H9 (cell line): ENCODE data around the gene APBB2. TPM values are rescaled to one million over a fixed set of nuclear protein-coding genes. Genes with fewer than 3 reads are reported as not detected.

Source experiments
- DNase-seq: peaks from one replicate; pipeline ENCODE4 v3.0.0-alpha.2; 2017
- H2AFZ ChIP-seq: one replicate; pipeline ENCODE4 v1.6.1; 2013; ENCODE audit warnings: mild to moderate bottlenecking, low read length, control low read depth, moderate library complexity
- H2AK5ac ChIP-seq: 2 replicates; pipeline ENCODE4 v1.6.1; 2013; ENCODE audit warnings: low read length, control low read depth, mixed read lengths; ENCODE audit not compliant: insufficient read length
- H2BK120ac ChIP-seq: one replicate; pipeline ENCODE4 v1.6.1; 2013; ENCODE audit warnings: low read depth, mild to moderate bottlenecking, low read length, control low read depth, inconsistent platforms; ENCODE audit not compliant: poor library complexity, severe bottlenecking
- H2BK12ac ChIP-seq: 2 replicates; pipeline ENCODE4 v1.6.1; 2013; ENCODE audit warnings: low read length, control low read depth, mixed read lengths, low read depth; ENCODE audit not compliant: insufficient read length
- H2BK15ac ChIP-seq: 2 replicates; pipeline ENCODE4 v1.6.1; 2013; ENCODE audit warnings: low read depth, low read length, control low read depth
- H2BK20ac ChIP-seq: one replicate; pipeline ENCODE4 v1.6.1; 2013; ENCODE audit warnings: low read depth, mild to moderate bottlenecking, low read length, control low read depth, inconsistent platforms; ENCODE audit not compliant: poor library complexity, severe bottlenecking
- H2BK5ac ChIP-seq: 2 replicates; pipeline ENCODE4 v1.6.1; 2013; ENCODE audit warnings: low read length, control low read depth, mixed read lengths; ENCODE audit not compliant: insufficient read length
- H3K14ac ChIP-seq: 2 replicates; pipeline ENCODE4 v1.6.1; 2013; ENCODE audit warnings: low read length, control low read depth; ENCODE audit not compliant: insufficient read depth
- H3K18ac ChIP-seq: 2 replicates; pipeline ENCODE4 v1.6.1; 2013; ENCODE audit warnings: low read depth, mild to moderate bottlenecking, mixed read lengths, low read length, control low read depth; ENCODE audit not compliant: insufficient read length
- H3K23ac ChIP-seq: 2 replicates; pipeline ENCODE4 v1.6.1; 2013; ENCODE audit warnings: low read length, control low read depth, mixed read lengths, low read depth; ENCODE audit not compliant: insufficient read length
- H3K23me2 ChIP-seq: 2 replicates; pipeline ENCODE4 v1.6.1; 2013; ENCODE audit warnings: low read depth, mild to moderate bottlenecking, mixed read lengths, low read length, control low read depth; ENCODE audit not compliant: insufficient read length, poor library complexity, severe bottlenecking
- H3K27ac ChIP-seq: 2 replicates; pipeline ENCODE4 v1.5.1; 2013; ENCODE audit warnings: low read length, control low read depth, mixed read lengths, low read depth; ENCODE audit not compliant: insufficient read length
- H3K27me3 ChIP-seq: 2 replicates; pipeline ENCODE4 v1.6.1; 2013; ENCODE audit warnings: low read length, control low read depth, inconsistent platforms; ENCODE audit not compliant: insufficient read depth
- H3K4ac ChIP-seq: 2 replicates; pipeline ENCODE4 v1.6.1; 2013; ENCODE audit warnings: low read depth, mild to moderate bottlenecking, control low read depth, inconsistent platforms, low read length, moderate library complexity
- H3K4me1 ChIP-seq: 2 replicates; pipeline ENCODE4 v1.6.1; 2013; ENCODE audit warnings: low read length, control low read depth, inconsistent platforms; ENCODE audit not compliant: insufficient read depth
- H3K4me2 ChIP-seq: 2 replicates; pipeline ENCODE4 v1.6.1; 2013; ENCODE audit warnings: low read length, control low read depth, mixed read lengths; ENCODE audit not compliant: insufficient read length, insufficient read depth
- H3K56ac ChIP-seq: 2 replicates; pipeline ENCODE4 v1.6.1; 2013; ENCODE audit warnings: low read depth, mild to moderate bottlenecking, mixed read lengths, low read length, control low read depth; ENCODE audit not compliant: insufficient read length
- H3K79me1 ChIP-seq: 2 replicates; pipeline ENCODE4 v1.6.1; 2013; ENCODE audit warnings: low read depth, mild to moderate bottlenecking, moderate library complexity, low read length, control low read depth, inconsistent platforms; ENCODE audit not compliant: insufficient read depth, poor library complexity, severe bottlenecking
- H3K79me2 ChIP-seq: 2 replicates; pipeline ENCODE4 v1.6.1; 2013; ENCODE audit warnings: low read length, control low read depth, inconsistent platforms; ENCODE audit not compliant: insufficient read depth
- H3K9ac ChIP-seq: 2 replicates; pipeline ENCODE4 v1.6.1; 2013; ENCODE audit warnings: low read length, control low read depth, mixed read lengths; ENCODE audit not compliant: insufficient read length; ENCODE audit errors: extremely low read depth
- H3K9me3 ChIP-seq: one replicate; pipeline ENCODE4 v1.6.1; 2013; ENCODE audit warnings: low read depth, low read length, inconsistent platforms; ENCODE audit not compliant: control insufficient read depth
- H3T11ph ChIP-seq: one replicate; pipeline ENCODE4 v1.6.1; 2013; ENCODE audit warnings: mild to moderate bottlenecking, low read length, control low read depth, inconsistent platforms
- H4K20me1 ChIP-seq: one replicate; pipeline ENCODE4 v1.6.1; 2013; ENCODE audit not compliant: control insufficient read depth, insufficient read length, insufficient read depth
- H4K5ac ChIP-seq: 2 replicates; pipeline ENCODE4 v1.6.1; 2013; ENCODE audit warnings: low read depth, mild to moderate bottlenecking, mixed read lengths, low read length, control low read depth; ENCODE audit not compliant: insufficient read length
- H4K8ac ChIP-seq: replicated peaks from 2 replicates; pipeline ENCODE4 v1.6.1; 2013; ENCODE audit warnings: low read length, control low read depth, mixed read lengths, low read depth; ENCODE audit not compliant: insufficient read length
- H4K91ac ChIP-seq: 2 replicates; pipeline ENCODE4 v1.6.1; 2013; ENCODE audit warnings: low read depth, mild to moderate bottlenecking, moderate library complexity, mixed read lengths, low read length, control low read depth; ENCODE audit not compliant: insufficient read length
- H3K27ac Mint-ChIP-seq, 3 experiments: 2 replicates in 2 of 3; 3 replicates in 1 of 3; pipeline ENCODE4 v1.8.0; 2020 to 2021; ENCODE audit warnings: mixed read lengths in 3 of 3, mild to moderate bottlenecking in 1 of 3, moderate library complexity in 1 of 3
- H3K27me3 Mint-ChIP-seq: 2 replicates; pipeline ENCODE4 v1.8.0; 2021; ENCODE audit warnings: low read depth, mild to moderate bottlenecking, moderate library complexity, mixed read lengths
- H3K36me3 Mint-ChIP-seq, 3 experiments: 2 replicates in 2 of 3; 3 replicates in 1 of 3; pipeline ENCODE4 v1.8.0; 2020 to 2021; ENCODE audit warnings: low read depth in 3 of 3, mixed read lengths in 3 of 3; ENCODE audit not compliant: insufficient read depth in 1 of 3
- H3K4me1 Mint-ChIP-seq, 2 experiments: 2 replicates each; pipeline ENCODE4 v1.8.0; 2020; ENCODE audit warnings: mixed read lengths in 2 of 2
- H3K4me3 Mint-ChIP-seq, 2 experiments: 2 replicates in 1 of 2; 3 replicates in 1 of 2; pipeline ENCODE4 v1.8.0; 2020 to 2021; ENCODE audit warnings: mild to moderate bottlenecking in 2 of 2, mixed read lengths in 2 of 2, moderate library complexity in 1 of 2
- H3K9me3 Mint-ChIP-seq, 2 experiments: 2 replicates in 1 of 2; 3 replicates in 1 of 2; pipeline ENCODE4 v1.8.0; 2020; ENCODE audit warnings: mild to moderate bottlenecking in 2 of 2, mixed read lengths in 2 of 2, moderate library complexity in 1 of 2
- CTCF ChIP-seq: fragments of 200-600 bp; sonication (generic); conservative IDR thresholded peaks from 3 replicates; pipeline ENCODE4 v1.8.0; 2021; ENCODE audit warnings: antibody characterized with exemption, mild to moderate bottlenecking
- WGBS: extraction: QIAGEN DNeasy Blood & Tissue Kit; methylation state at CpG from one replicate; pipeline ENCODE4 v1.1.7; 2013; ENCODE audit warnings: missing lambda C conversion rate, low lambda C conversion rate, mixed read lengths; ENCODE audit not compliant: insufficient read length; ENCODE audit errors: extremely low coverage; 5-methylcytosine and 5-hydroxymethylcytosine counted together
- total RNA-seq: library from RNA; stranded (reverse); gene quantifications from 2 replicates; pipeline ENCODE4 v1.2.1, GENCODE V29; 2021

Gene APBB2
- total RNA-seq, 1 experiment from 2014 or later, result 39.6 TPM

- Histone ChIP-seq H2BK12ac (no peak overlapping the region), H3K27me3 (no peaks in the 10 kb centered on the region), H4K91ac (no peak overlapping the region), H2BK120ac (no peak overlapping the region), H4K20me1 (no peaks in the 10 kb centered on the region), H3K23me2 (no peaks in the 10 kb centered on the region), H4K8ac (no peak overlapping the region), H3K14ac (no peak overlapping the region), H3K56ac (no peak overlapping the region), H3K4ac (no peak overlapping the region), H3K18ac (no peak overlapping the region), H2BK20ac (no peak overlapping the region), H3K23ac (no peak overlapping the region), H3T11ph (no peak overlapping the region), H3K9me3 (no peaks in the 10 kb centered on the region), H3K4me2 (no peak overlapping the region), H3K79me2 (no peaks in the 10 kb centered on the region), H2BK5ac (no peak overlapping the region), H3K79me1 (no peaks in the 10 kb centered on the region), H2AK5ac (no peak overlapping the region), H3K27ac (no peak overlapping the region), H2BK15ac (no peak overlapping the region), H2AFZ (no peak overlapping the region), H4K5ac (no peak overlapping the region), H3K4me1 (no peaks in the 10 kb centered on the region), H3K9ac (no peak overlapping the region)
- Mint-ChIP-seq H3K4me1 (peaks cover 4 to 6% of the 10 kb centered on the region in 2 experiments), H3K36me3 (peaks cover 12 to 27% (median 19%) of the 10 kb centered on the region in 3 experiments), H3K27ac (no peak overlapping the region), H3K27me3 (no peaks in the 10 kb centered on the region), H3K4me3 (no peak overlapping the region), H3K9me3 (peaks cover 14 to 23% of the 10 kb centered on the region in 2 experiments)
- no CpG with 5 or more reads among the region's 1 CpG for WGBS
- no peak for TF ChIP-seq CTCF
- no peak for DNase-seq
Observed at GRCh38 chr4:41041551-41041950, 172.8 kb downstream of the APBB2 start.
